ENCODE measurements around the gene PPP1R16B. TPM values are rescaled to one million over a fixed set of nuclear protein-coding genes. Genes with fewer than 3 reads are reported as not detected.

PPP1R16B gene
- total RNA-seq, 1 donor from 2014 or later, result 5.3 TPM

GRCh38 chr20:38883981-38884733 is 78.7 kb downstream of the PPP1R16B start:
- peaks cover 30% of the 10 kb centered on the region for H3K4me1 Mint-ChIP-seq (ENCODE audit: low read depth, unreplicated experiment)
- H3K9me3 Mint-ChIP-seq (ENCODE audit: unreplicated experiment), result peaks cover 12% of the 10 kb centered on the region
- H3K27me3 Mint-ChIP-seq (ENCODE audit: unreplicated experiment), result peaks cover 6% of the 10 kb centered on the region
- peak overlapping the region; percentile 11 for H3K4me3 Mint-ChIP-seq (ENCODE audit: unreplicated experiment)
- DNase-seq, result no peak
- H3K27ac Mint-ChIP-seq (ENCODE audit: unreplicated experiment), result peak overlapping the region; percentile 92
- no peak for TF ChIP-seq CTCF (IDR thresholded peaks at IDR 0.05; ENCODE audit: partially characterized antibody, unreplicated experiment)
- H3K36me3 Mint-ChIP-seq (ENCODE audit: unreplicated experiment), result no peaks in the 10 kb centered on the region

DNA sequence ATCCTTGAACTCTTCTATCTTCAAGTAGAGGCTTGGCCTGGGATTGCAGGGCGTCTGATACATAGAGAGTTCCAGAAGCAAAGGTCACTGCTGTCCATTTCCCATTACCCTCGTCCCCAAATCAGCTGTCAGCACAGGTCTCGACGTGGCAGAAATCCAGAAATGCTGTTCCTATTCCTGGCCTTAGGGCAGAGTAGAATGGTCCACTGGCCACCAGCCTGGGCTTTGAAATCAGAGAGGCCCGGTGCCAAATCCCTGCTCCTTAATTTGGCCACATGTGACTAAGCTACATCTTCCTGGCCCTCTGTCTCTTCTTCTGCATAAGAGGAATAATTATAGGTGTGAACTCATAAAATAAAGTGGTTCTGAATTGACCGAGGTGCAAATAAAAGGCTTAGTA is 79.9 kb downstream of the PPP1R16B start:
- no peak for TF ChIP-seq CTCF (IDR thresholded peaks at IDR 0.05; ENCODE audit: partially characterized antibody, unreplicated experiment)
- H3K4me1 Mint-ChIP-seq (ENCODE audit: low read depth, unreplicated experiment), result peaks cover 29% of the 10 kb centered on the region
- no peak overlapping the region for H3K4me3 Mint-ChIP-seq (ENCODE audit: unreplicated experiment)
- peaks cover 14% of the 10 kb centered on the region for H3K9me3 Mint-ChIP-seq (ENCODE audit: unreplicated experiment)
- no peak overlapping the region for H3K27ac Mint-ChIP-seq (ENCODE audit: unreplicated experiment)
- DNase-seq, result no peak
- H3K36me3 Mint-ChIP-seq (ENCODE audit: unreplicated experiment), result no peaks in the 10 kb centered on the region
- peaks cover 6% of the 10 kb centered on the region for H3K27me3 Mint-ChIP-seq (ENCODE audit: unreplicated experiment)

GRCh38 chr20:38888059-38888831 is 82.7 kb downstream of the PPP1R16B start:
- H3K4me3 Mint-ChIP-seq (ENCODE audit: unreplicated experiment), result no peak overlapping the region
- TF ChIP-seq CTCF (IDR thresholded peaks at IDR 0.05; ENCODE audit: partially characterized antibody, unreplicated experiment), result no peak
- H3K27ac Mint-ChIP-seq (ENCODE audit: unreplicated experiment), result no peak overlapping the region
- H3K36me3 Mint-ChIP-seq (ENCODE audit: unreplicated experiment), result no peaks in the 10 kb centered on the region
- H3K4me1 Mint-ChIP-seq (ENCODE audit: low read depth, unreplicated experiment), result peaks cover 14% of the 10 kb centered on the region
- peaks cover 3% of the 10 kb centered on the region for H3K27me3 Mint-ChIP-seq (ENCODE audit: unreplicated experiment)
- peaks cover 3% of the 10 kb centered on the region for H3K9me3 Mint-ChIP-seq (ENCODE audit: unreplicated experiment)
- no peak for DNase-seq

GRCh38 chr20:38889050-38889449 is 83.6 kb downstream of the PPP1R16B start:
- peaks cover 2% of the 10 kb centered on the region for H3K9me3 Mint-ChIP-seq (ENCODE audit: unreplicated experiment)
- H3K36me3 Mint-ChIP-seq (ENCODE audit: unreplicated experiment), result no peaks in the 10 kb centered on the region
- H3K4me1 Mint-ChIP-seq (ENCODE audit: low read depth, unreplicated experiment), result peaks cover 9% of the 10 kb centered on the region
- H3K27me3 Mint-ChIP-seq (ENCODE audit: unreplicated experiment), result peaks cover 1% of the 10 kb centered on the region
- no peak overlapping the region for H3K27ac Mint-ChIP-seq (ENCODE audit: unreplicated experiment)
- no peak for TF ChIP-seq CTCF (IDR thresholded peaks at IDR 0.05; ENCODE audit: partially characterized antibody, unreplicated experiment)
- no peak overlapping the region for H3K4me3 Mint-ChIP-seq (ENCODE audit: unreplicated experiment)
- no peak for DNase-seq
